G401.6 (cell line): ENCODE data around the gene GADD45B.

ENCODE experiments used
- FAIRE-seq: peaks from 2 replicates; lab custom pipeline; 2012; peaks lifted over from hg19 to GRCh38; lab: Jason Lieb, UNC

The GADD45B gene

GRCh38 chr19:2475702-2476450, at the start of gene GADD45B:
Gene GADD45B, plus strand, starts transcription at chr19:2476127. Its CDS starts 232 bp downstream, at chr19:2476359.
- peak; percentile 98 for FAIRE-seq

GRCh38 chr19:2426611-2427428, 49.1 kb upstream of the GADD45B start:
- no peak for FAIRE-seq

- peak; percentile 97 for FAIRE-seq
Observed at GRCh38 chr19:2427429-2428320, 48.3 kb upstream of the GADD45B start, which contains the start of gene TIMM13. Gene TIMM13, minus strand, starts transcription at chr19:2427586. Its CDS starts 53 bp downstream, at chr19:2427533.

GRCh38 chr19:2428321-2428690, 47.6 kb upstream of the GADD45B start:
- no peak for FAIRE-seq

- FAIRE-seq = peak; percentile 44
Observed at GRCh38 chr19:2428756-2429711, 46.9 kb upstream of the GADD45B start.

- FAIRE-seq = no peak
Observed at GRCh38 chr19:2429917-2430535, 45.9 kb upstream of the GADD45B start.

- FAIRE-seq = no peak
Observed at GRCh38 chr19:2431318-2432055, 44.4 kb upstream of the GADD45B start.

- no peak for FAIRE-seq
Observed at GRCh38 chr19:2432131-2432848, 43.6 kb upstream of the GADD45B start.

GRCh38 chr19:2433854-2434253, 42.1 kb upstream of the GADD45B start:
- no peak for FAIRE-seq

GRCh38 chr19:2434267-2434666, 41.7 kb upstream of the GADD45B start:
- no peak for FAIRE-seq

GRCh38 chr19:2434721-2435265, 41.1 kb upstream of the GADD45B start:
- FAIRE-seq = no peak

GRCh38 chr19:2436384-2436783, 39.5 kb upstream of the GADD45B start:
- FAIRE-seq = no peak

GRCh38 chr19:2436926-2437325, 39.0 kb upstream of the GADD45B start:
- FAIRE-seq = no peak

GRCh38 chr19:2438178-2438577, 37.7 kb upstream of the GADD45B start:
- no peak for FAIRE-seq

GRCh38 chr19:2440515-2440914, 35.4 kb upstream of the GADD45B start:
- no peak for FAIRE-seq

GRCh38 chr19:2441096-2441752, 34.7 kb upstream of the GADD45B start:
- no peak for FAIRE-seq

- no peak for FAIRE-seq
Observed at GRCh38 chr19:2443116-2443784, 32.7 kb upstream of the GADD45B start.

GRCh38 chr19:2443785-2444182, 32.1 kb upstream of the GADD45B start:
- FAIRE-seq = no peak
